Activated T-cell treated with anti-CD3 and anti-CD28 coated beads for 48 hours (primary cell): ENCODE measurements around the gene IGSF22.
"Not testable (repeated sequence)": the region's sequence is repeated elsewhere in the genome, so short reads cannot be mapped to it uniquely, and the experiment has no call there.

Source experiments
- DNase-seq: peaks from one replicate; pipeline ENCODE4 v3.0.0-alpha.2; 2020; ENCODE audit warnings: low read depth

The IGSF22 gene

GRCh38 chr11:18691467-18692140 lies 34.4 kb downstream of the IGSF22 start:
- DNase-seq: not testable (repeated sequence)

DNA sequence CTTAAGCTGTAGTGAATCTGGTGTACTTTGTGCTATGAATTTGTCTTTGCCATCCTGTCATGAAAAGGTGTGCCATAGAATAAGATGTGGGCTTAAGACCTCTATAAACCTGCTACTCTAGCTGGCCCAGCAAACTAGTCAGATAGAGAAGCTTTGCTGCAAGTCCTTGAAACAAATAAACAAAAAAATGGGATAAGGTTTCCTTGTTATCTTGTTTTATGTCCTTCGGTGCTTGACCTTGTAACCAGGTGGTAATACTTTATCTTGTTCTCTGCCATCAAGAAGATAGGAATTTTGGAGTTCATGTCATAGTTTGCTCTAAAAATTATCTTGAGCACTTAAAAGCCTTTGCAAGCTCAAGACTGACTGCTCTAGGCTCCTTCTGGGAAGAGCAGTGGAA lies 41.7 kb downstream of the IGSF22 start:
- no peak for DNase-seq

DNA sequence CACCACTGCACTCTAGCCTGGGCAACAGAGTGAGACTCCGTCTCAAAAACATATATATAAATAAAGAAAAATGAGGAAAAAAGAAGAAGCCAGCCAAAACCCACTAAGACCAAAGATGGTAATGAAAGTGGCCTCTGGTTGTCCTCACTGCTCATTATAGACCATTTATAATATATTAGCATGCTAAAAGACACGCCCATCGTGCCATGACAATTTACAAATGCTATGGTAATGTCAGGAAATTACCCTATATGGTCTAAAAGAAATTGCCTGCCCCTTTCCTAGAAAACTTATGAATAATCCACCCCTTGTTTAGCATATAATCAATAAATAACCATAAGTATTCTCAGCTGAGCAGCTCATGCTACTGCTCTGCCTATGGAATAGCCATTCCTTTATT lies 43.5 kb downstream of the IGSF22 start:
- DNase-seq: no peak

GRCh38 chr11:18681949-18682348 lies 44.0 kb downstream of the IGSF22 start:
- DNase-seq: not testable (repeated sequence)

DNA sequence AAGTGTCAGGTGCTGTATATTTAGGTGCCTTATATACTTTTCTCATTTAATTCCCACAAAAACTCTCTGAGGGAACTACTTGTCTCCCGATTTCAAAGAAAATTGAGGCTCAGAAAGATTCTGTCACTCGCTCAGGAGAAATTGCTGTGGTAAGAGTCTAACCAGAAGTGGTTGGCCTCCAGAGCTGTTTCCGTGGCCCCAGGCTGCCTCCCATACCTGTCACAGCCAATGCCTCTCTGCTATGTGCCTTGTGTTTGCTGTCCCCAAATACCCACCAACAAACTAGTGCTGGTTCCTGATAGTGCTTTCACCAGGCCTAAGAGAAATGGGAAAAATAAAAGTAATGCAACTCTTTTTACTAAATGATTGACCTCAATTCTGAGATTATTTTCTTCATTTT lies 48.4 kb downstream of the IGSF22 start:
- no peak for DNase-seq

DNA sequence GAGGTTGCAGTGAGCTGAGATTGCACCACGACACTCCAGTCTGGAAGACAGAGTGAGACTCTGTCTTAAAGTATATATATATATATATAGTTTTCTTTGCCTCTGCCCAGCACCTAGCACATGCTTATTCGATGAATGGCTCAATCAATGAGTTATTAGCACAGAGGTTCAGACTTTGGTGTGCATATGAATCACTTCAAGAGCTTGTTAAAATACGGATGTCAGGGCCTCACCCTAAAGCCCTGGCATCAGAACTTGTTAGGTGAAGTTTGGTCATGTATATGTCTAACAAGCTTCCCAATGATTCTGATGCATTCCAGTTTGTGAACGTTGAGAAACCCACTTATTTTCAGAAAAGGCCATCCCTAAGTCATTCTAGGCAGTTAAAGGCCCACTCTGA lies 49.2 kb downstream of the IGSF22 start:
- DNase-seq: no peak

GRCh38 chr11:18672209-18672608 lies 53.8 kb downstream of the IGSF22 start:
- not testable (repeated sequence) for DNase-seq

DNA sequence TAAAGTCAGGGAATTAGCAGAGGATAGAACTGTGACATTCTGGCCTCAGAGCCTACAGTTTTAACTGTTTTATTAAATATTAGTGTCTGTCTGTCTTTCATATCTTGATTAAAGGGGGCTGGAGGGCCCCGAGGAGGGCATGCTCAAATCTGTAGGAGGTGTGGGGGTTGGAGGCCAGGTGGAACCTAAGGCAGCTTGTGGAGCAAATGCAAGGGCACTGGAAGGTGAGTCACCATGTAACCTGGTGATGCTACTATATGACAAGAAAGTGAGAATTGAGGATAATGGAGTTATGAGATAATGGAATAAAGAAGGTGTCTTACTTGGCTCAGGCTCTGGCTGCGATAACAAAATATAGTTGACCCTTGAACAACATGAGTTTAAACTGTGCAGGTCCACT lies 54.7 kb downstream of the IGSF22 start:
- DNase-seq: no peak

DNA sequence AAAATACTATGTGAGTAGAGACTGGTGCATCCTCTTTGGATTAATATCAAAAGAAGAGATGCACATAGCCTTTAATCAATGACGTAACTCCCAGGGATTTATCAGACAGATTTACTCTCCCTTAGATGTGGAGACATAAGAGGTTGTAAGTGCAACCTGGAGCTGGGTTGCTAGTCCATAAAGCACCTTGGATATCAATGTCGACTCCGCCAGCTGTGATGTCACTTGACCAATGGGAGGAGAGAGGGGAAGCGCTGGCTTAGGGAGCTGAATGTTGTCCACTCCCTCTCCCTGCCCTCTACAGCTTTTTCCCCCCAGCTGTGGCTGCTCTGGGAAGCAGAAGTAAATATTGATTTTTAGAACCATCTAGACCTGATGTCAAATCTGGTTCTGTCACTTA lies 56.3 kb downstream of the IGSF22 start:
- no peak for DNase-seq

DNA sequence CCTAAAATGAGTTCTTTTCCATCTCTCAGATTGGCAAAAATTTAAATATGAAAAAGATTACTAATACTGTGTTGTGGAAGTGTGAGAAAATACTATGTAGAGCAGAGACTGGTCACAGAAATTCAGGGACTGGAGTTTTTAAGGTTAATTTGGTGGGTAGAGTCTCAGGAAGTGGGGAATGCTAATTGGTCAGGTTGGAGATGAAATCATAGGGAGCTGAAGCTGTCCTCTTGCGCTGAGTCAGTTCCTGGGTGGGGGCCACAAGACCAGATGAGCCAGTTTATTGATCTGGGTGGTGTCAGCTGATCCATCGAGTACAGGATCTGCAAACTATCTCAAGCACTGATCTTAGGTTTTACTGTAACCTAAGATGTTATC lies 56.8 kb downstream of the IGSF22 start:
- DNase-seq: no peak

DNA sequence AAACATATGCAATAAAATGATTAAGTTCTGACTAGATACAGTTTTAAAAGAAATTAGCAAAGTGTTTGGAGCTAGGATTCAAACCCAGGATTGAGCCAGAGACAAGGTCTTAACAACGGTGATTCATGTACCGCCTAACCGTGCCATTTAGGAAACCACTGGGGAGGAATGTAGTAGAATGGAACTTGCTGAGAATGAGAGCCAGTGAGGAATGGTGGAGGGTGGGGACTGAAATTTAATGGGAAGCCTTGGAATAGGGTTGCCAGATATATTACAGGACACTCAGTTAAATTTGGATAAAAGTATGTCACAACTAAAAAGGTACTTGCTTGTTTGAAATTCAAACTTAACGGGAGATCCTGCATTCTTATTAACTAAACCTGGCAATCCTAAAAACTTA lies 57.9 kb downstream of the IGSF22 start:
- no peak for DNase-seq

- DNase-seq: not testable (repeated sequence)
These were observed 60.6 kb downstream of the IGSF22 start for GRCh38 chr11:18665353-18665872.

GRCh38 chr11:18657673-18658072 lies 68.3 kb downstream of the IGSF22 start:
- no peak for DNase-seq
